ENCODE data around the gene PHC2.

Gene PHC2, protein sequence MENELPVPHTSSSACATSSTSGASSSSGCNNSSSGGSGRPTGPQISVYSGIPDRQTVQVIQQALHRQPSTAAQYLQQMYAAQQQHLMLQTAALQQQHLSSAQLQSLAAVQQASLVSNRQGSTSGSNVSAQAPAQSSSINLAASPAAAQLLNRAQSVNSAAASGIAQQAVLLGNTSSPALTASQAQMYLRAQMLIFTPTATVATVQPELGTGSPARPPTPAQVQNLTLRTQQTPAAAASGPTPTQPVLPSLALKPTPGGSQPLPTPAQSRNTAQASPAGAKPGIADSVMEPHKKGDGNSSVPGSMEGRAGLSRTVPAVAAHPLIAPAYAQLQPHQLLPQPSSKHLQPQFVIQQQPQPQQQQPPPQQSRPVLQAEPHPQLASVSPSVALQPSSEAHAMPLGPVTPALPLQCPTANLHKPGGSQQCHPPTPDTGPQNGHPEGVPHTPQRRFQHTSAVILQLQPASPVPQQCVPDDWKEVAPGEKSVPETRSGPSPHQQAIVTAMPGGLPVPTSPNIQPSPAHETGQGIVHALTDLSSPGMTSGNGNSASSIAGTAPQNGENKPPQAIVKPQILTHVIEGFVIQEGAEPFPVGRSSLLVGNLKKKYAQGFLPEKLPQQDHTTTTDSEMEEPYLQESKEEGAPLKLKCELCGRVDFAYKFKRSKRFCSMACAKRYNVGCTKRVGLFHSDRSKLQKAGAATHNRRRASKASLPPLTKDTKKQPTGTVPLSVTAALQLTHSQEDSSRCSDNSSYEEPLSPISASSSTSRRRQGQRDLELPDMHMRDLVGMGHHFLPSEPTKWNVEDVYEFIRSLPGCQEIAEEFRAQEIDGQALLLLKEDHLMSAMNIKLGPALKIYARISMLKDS

DNA sequence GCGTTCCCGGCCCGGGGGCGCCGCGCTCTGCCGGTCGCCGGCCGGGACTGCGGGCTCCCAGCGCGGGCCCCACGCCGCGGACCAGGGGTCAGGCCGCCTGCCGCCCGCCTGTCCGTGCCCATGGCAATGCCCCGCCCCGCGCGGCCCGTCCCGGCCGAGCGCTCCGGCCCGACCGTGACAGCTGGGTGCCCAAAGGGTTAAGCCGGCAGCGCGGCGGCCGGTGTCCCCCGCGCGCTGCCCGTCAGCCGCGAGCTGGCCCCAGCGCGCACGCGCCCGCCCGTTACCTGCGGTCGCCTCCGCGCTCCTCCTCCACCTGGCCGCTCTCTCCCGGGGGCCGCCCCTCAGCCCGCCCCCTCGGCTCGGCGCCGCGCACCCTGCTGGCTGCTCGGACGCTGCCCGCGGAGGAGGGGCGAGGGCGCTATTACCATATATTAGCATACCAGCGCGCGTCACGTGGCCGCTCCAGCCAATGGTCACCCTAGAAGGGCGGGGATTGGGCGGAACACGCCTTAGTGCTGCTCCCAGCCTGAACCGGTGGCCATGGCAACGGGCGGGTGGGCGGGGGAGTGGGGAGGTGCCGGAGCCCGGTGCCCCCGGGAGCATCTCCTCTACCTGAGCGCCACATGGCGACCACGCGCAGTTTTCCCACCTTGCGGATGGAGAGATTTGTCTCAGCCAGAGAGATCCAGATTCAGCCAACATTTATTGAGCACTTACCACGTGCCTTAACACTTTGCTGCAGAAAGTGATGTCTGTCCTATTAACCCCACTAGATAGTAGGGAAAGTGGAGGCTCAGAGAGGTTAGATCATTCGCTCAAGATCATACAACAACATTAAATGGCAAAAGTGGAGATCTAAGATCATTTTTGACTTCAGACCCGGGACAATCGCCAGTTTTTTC lies at the start of gene PHC2:
TSS of gene PHC2 (minus strand) at position 404 of the 902 bp plus-strand sequence. CDS start 55,556 bp downstream, outside the sequence.
- TF ChIP-seq, protein P1, sequence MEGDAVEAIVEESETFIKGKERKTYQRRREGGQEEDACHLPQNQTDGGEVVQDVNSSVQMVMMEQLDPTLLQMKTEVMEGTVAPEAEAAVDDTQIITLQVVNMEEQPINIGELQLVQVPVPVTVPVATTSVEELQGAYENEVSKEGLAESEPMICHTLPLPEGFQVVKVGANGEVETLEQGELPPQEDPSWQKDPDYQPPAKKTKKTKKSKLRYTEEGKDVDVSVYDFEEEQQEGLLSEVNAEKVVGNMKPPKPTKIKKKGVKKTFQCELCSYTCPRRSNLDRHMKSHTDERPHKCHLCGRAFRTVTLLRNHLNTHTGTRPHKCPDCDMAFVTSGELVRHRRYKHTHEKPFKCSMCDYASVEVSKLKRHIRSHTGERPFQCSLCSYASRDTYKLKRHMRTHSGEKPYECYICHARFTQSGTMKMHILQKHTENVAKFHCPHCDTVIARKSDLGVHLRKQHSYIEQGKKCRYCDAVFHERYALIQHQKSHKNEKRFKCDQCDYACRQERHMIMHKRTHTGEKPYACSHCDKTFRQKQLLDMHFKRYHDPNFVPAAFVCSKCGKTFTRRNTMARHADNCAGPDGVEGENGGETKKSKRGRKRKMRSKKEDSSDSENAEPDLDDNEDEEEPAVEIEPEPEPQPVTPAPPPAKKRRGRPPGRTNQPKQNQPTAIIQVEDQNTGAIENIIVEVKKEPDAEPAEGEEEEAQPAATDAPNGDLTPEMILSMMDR (IDR thresholded peaks at IDR 0.05; ENCODE audit: extremely low read depth, missing control alignments) = no peak
- DNase-seq (ENCODE audit: low spot score) = peak; percentile 95

DNA sequence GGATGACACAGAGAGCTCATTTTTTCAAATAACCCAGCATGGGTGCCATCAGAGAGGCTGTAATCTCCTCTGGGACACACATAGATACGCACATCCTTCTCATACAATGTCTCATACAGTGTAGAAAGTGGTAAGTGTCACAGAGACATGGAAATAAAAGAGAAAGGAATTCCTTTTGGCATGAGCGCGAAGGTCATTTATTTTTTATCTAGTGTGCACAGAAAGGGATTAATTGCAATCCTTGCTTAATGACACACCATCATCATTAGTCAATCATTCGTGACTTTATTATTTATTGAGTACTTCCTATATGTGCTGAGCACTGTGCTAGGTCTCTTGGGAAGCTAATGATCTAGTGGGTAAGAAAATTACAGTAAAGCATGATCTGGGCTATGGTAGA lies 46.6 kb upstream of the PHC2 start:
- TF ChIP-seq, protein P1 (IDR thresholded peaks at IDR 0.05; ENCODE audit: extremely low read depth, missing control alignments) = no peak
- no peak for DNase-seq (ENCODE audit: low spot score)

DNA sequence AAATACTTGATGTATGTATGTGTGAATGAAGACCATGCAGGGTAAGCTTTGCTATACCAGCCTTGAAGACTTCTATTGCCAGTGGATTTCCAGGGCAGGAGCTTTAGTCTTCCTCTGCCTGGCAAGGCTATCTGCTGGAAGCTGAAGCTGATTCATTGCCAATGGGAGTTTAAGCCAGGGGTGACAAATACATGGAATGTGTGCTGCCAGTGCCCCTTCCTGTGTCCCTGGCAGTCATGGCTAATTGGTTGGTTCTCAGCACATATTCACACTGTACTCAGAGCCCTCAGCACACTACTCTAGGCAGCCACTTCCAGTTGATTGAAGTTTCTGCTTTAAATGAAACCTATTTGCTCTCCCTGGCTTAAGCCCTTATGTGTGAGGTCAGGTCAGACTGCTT lies 43.0 kb upstream of the PHC2 start:
- TF ChIP-seq, protein P1 (IDR thresholded peaks at IDR 0.05; ENCODE audit: extremely low read depth, missing control alignments) = no peak
- no peak for DNase-seq (ENCODE audit: low spot score)

DNA sequence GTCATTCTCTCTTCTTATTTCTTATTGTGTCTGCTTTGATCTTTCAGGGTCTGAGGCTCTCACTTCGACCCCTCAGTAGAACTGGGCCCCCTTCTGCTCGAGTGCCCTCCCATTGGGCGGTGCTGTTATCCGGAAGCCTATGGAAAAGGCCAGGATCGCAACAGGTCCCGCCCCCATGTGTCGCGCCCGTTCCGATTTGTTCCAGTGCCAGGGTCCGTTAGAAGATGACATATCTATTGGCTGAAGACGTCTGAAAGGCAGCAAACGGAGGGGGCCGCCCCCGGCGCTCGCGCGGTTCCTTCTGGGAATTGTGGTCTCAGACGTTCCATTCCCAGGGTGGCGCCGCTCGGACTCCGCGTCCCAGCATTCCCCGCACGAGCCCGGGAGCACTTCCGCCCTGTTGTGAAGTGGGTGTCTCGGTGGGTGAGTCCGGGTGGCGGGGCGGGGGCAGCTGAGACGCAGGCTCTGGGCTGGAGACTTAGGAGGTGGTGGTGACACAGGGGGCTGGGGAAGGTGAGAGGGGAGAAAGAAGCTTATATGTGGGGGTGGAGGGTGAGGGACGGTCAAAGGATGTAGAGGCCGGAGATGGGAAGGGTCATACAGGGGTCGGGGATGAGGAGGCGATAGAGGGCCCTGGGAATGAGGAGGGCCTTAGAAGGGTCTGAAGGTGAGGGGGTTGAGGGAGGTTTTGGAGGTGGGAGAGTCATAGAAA lies 41.5 kb upstream of the PHC2 start, which contains the start of gene ZSCAN20:
TSS of gene ZSCAN20 (plus strand) at position 377 of the 712 bp plus-strand sequence. CDS start 6,644 bp downstream, outside the sequence.
- TF ChIP-seq, protein P1 (IDR thresholded peaks at IDR 0.05; ENCODE audit: extremely low read depth, missing control alignments) = no peak

DNA sequence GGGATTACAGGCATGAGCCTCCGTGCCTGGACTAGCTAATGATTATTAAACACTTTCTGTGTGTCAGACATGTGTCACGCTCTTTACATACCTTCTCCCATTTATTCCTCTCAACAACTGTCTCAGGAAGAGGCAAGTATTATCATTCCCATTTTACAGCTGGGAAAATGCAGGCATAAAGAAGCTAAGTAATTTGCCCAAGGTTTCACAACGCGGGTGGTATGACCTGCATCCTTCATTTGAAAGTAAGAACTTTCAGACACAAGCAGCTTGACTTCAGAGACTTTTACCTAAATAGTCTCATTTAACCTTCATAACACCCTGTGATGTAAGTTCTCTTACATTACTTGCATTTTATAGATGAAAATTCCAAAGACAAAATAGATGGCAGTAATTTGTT lies 40.5 kb upstream of the PHC2 start:
- TF ChIP-seq, protein P1 (IDR thresholded peaks at IDR 0.05; ENCODE audit: extremely low read depth, missing control alignments) = no peak
- DNase-seq (ENCODE audit: low spot score) = no peak

More for the DNA sequence above, 41.5 kb upstream of the PHC2 start, which contains the start of gene ZSCAN20:
- peak; percentile 87 for DNase-seq (ENCODE audit: low spot score)

DNA sequence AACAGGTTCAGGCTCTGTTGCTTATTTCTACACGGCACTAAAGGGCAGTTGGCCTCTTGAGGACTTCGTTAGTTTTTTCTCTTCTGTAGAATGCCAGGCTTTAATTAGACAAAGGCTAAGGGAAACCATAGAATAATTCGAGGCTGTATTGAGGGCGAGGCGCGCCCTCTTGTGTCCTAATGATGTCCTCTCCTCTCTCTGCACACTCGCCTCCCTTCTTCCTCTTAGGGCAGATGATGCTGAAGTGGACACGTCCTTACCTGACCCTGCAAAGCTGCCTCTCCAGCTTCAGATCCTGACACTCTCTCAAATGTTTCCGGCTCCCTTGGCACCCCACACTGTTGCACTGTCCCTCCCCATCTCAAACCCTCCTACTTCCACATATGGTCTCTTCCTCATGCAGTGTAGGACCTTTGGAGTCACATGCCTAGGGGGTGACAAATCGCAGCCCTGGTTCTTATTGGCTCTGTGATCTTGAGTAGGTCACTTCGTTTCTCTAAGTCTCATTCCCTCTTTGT lies 39.7 kb upstream of the PHC2 start:
- peak; percentile 72 for DNase-seq (ENCODE audit: low spot score)
- TF ChIP-seq, protein P1 (IDR thresholded peaks at IDR 0.05; ENCODE audit: extremely low read depth, missing control alignments) = peak; percentile 71

Measured in GM20000 (cell line).